ENCODE results near the gene GSTM1. TPM values are rescaled to one million over a fixed set of nuclear protein-coding genes. Genes with fewer than 3 reads are reported as not detected.

The GSTM1 gene
- total and polyA plus RNA-seq, 10 of the 15 experiments (the other 5 are each of a cell fraction or from before 2014, with no cell fraction given) = 16.0 to 75.6 (median 46.4) TPM

- 43% methylated on average over 3 of the region's 3 CpGs for WGBS (ENCODE audit: insufficient coverage, insufficient replicate concordance, low lambda C conversion rate, missing lambda C conversion rate)
- ChIA-PET SMC1A (ENCODE audit: uncharacterized antibody, unreplicated experiment) (interaction anchor here (1.0 to 5.6 kb wide), 9 partner anchors 10 to 334 kb away, joined by 3 to 63 read pairs (median 5); partner anchors contain the start of genes AHCYL1 and GNAI3), POLR2A (interaction anchor here (1.4 to 2.0 kb wide), 2 partner anchors 10 to 37 kb away, joined by 7 to 11 read pairs; partner anchors contain the start of gene GSTM1), RAD21 (ENCODE audit: unreplicated experiment) (interaction anchor here (0.7 to 4.9 kb wide), 4 partner anchors 10 to 334 kb away, joined by 3 to 48 read pairs (median 24); partner anchors contain the start of gene AHCYL1), CTCF (interaction anchor here (0.7 to 10.8 kb wide), 16 partner anchors 8 to 361 kb away, joined by 3 to 299 read pairs (median 4); partner anchors contain the start of genes AHCYL1, GNAI3 and GSTM1)
- Histone ChIP-seq H3K9me3 (replicated peaks; ENCODE audit: control insufficient read depth, insufficient read depth, low read length) (no peaks in the 10 kb centered on the region), H3K36me3 (ENCODE audit: control insufficient read depth in 2 of 2, insufficient read depth in 2 of 2, low read length in 1 of 2) (no peaks in the 10 kb centered on the region), H4K20me1 (ENCODE audit: control insufficient read depth, insufficient read depth) (no peaks in the 10 kb centered on the region), H3K79me2 (ENCODE audit: control insufficient read depth, insufficient read depth, low read length) (no peaks in the 10 kb centered on the region), H3K4me3 (no peak overlapping the region), H3K4me1 (ENCODE audit: control insufficient read depth, insufficient read depth, low read length) (0 out of 2 replicates have a peak, but pooled peaks cover 4% of the 10 kb centered on the region), H3K27ac (ENCODE audit: control insufficient read depth, insufficient read depth) (no peak overlapping the region), H3K4me2 (ENCODE audit: control insufficient read depth, insufficient read depth) (no peak overlapping the region), H3K9ac (ENCODE audit: control insufficient read depth, insufficient read depth, low read length) (no peak overlapping the region), H2AFZ (ENCODE audit: control insufficient read depth, low read depth, low read length) (no peak overlapping the region), H3K27me3 (replicated peaks in 1 of 2; ENCODE audit: control insufficient read depth in 2 of 2, insufficient read depth in 2 of 2, low read length in 1 of 2) (no peaks in the 10 kb centered on the region)
- FAIRE-seq (no peak), DNase-seq (ENCODE audit: low read depth, low spot score) (no peak), ATAC-seq (no peak)
- no TSS peak for BruUV-seq (replicated peaks)
- intact Hi-C loops (cut with micrococcal nuclease; ENCODE audit: unreplicated experiment) (no loop called here), in situ Hi-C loops (cut with MboI) (no loop called here)
- TF ChIP-seq PML (IDR thresholded peaks at IDR 0.05; ENCODE audit: low read length) (no peak), EZH2 (IDR thresholded peaks at IDR 0.05; ENCODE audit: borderline replicate concordance, control insufficient read depth, low read depth, low read length) (no peak), RELB (IDR thresholded peaks at IDR 0.05; ENCODE audit: low read depth) (no peak), MTA2 (IDR thresholded peaks at IDR 0.05; ENCODE audit: low read depth) (no peak), SIX5 (IDR thresholded peaks at IDR 0.05; ENCODE audit: low read depth, low read length, severe bottlenecking) (no peak), ZNF217 (IDR thresholded peaks at IDR 0.05) (no peak), SIN3A (IDR thresholded peaks at IDR 0.05; ENCODE audit: low read depth, low read length) (no peak), WRNIP1 (IDR thresholded peaks at IDR 0.05; ENCODE audit: borderline replicate concordance, low read depth, low read length) (no peak), ZNF274 (IDR thresholded peaks at IDR 0.05; ENCODE audit: insufficient read depth, insufficient read length) (no peak), ZBTB4 (CRISPR knock-in tag; IDR thresholded peaks at IDR 0.05) (no peak), SP1 (IDR thresholded peaks at IDR 0.05; ENCODE audit: low read depth, low read length) (no peak), JUND (IDR thresholded peaks at IDR 0.05; ENCODE audit: low read depth, low read length) (no peak), MEF2B (IDR thresholded peaks at IDR 0.05; ENCODE audit: partially characterized antibody, poor library complexity, severe bottlenecking) (no peak), YY1 (IDR thresholded peaks at IDR 0.05; ENCODE audit: low read depth, low read length) (no peak), HCFC1 (IDR thresholded peaks at IDR 0.05; ENCODE audit: low read length) (no peak), IKZF2 (IDR thresholded peaks at IDR 0.05) (no peak)
- TF ChIP-seq, protein P1, sequence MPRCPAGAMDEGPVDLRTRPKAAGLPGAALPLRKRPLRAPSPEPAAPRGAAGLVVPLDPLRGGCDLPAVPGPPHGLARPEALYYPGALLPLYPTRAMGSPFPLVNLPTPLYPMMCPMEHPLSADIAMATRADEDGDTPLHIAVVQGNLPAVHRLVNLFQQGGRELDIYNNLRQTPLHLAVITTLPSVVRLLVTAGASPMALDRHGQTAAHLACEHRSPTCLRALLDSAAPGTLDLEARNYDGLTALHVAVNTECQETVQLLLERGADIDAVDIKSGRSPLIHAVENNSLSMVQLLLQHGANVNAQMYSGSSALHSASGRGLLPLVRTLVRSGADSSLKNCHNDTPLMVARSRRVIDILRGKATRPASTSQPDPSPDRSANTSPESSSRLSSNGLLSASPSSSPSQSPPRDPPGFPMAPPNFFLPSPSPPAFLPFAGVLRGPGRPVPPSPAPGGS (IDR thresholded peaks at IDR 0.05; ENCODE audit: borderline replicate concordance, insufficient read depth, low read depth, low read length, poor library complexity, severe bottlenecking) = no peak
- TF ChIP-seq, protein P2, sequence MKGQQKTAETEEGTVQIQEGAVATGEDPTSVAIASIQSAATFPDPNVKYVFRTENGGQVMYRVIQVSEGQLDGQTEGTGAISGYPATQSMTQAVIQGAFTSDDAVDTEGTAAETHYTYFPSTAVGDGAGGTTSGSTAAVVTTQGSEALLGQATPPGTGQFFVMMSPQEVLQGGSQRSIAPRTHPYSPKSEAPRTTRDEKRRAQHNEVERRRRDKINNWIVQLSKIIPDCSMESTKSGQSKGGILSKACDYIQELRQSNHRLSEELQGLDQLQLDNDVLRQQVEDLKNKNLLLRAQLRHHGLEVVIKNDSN (IDR thresholded peaks at IDR 0.05; ENCODE audit: borderline replicate concordance, extremely low read length, insufficient read depth, low read depth, low read length) = no peak
Observed at GRCh38 chr1:109650609-109651008, 37.0 kb upstream of the GSTM1 start.

Measured in GM12878 (cell line).